Lower leg skin (tissue), 4 donors: ENCODE results near the gene PIP4K2A. TPM values are rescaled to one million over a fixed set of nuclear protein-coding genes. Genes with fewer than 3 reads are reported as not detected.

Source experiments
- DNase-seq, 2 donors: peaks; one replicate each; pipeline ENCODE4 v3.0.0-alpha.2; 2019; ENCODE audit warnings: low spot score in 2 of 2
- H3K4me3 ChIP-seq: fragments of 200-600 bp; sonication (generic); 2 replicates; pipeline ENCODE4 v1.5.1; 2017; ENCODE audit warnings: mild to moderate bottlenecking, low read depth; ENCODE audit not compliant: poor library complexity, severe bottlenecking
- POLR2A ChIP-seq, 2 donors: fragments of 450-650 bp; IDR thresholded peaks; one replicate each; pipeline ENCODE4 v1.6.1; 2016 to 2017; ENCODE audit warnings: antibody characterized with exemption in 2 of 2, mild to moderate bottlenecking in 1 of 2, moderate library complexity in 1 of 2
- WGBS, 2 donors: methylation state at CpG; one replicate each; pipeline ENCODE4 v1.1.5; 2018; 5-methylcytosine and 5-hydroxymethylcytosine counted together
- intact Hi-C: fragments of 100-400 bp; cut with DNase I; formaldehyde crosslinking; loops from one replicate; pipeline ENCODE4 v1.15.0; 2023; ENCODE audit warnings: low total_unique reads
- total RNA-seq, 4 donors: library from RNA; depleted of rRNA; stranded (reverse); fragments of >200 nt; gene quantifications; one replicate each; pipeline ENCODE4 v1.1.0, GENCODE V29; 2016
- TF ChIP-seq, protein P1 (sequence below), 3 donors: fragments of 450-650 bp; IDR thresholded peaks; one replicate each; pipeline ENCODE4 v1.5.1; 2016; ENCODE audit warnings: antibody characterized with exemption in 3 of 3, mild to moderate bottlenecking in 3 of 3, moderate library complexity in 2 of 3

The PIP4K2A gene
- total RNA-seq, 4 donors from 2014 or later: 2.3 to 12.4 (median 6.6) TPM

DNA sequence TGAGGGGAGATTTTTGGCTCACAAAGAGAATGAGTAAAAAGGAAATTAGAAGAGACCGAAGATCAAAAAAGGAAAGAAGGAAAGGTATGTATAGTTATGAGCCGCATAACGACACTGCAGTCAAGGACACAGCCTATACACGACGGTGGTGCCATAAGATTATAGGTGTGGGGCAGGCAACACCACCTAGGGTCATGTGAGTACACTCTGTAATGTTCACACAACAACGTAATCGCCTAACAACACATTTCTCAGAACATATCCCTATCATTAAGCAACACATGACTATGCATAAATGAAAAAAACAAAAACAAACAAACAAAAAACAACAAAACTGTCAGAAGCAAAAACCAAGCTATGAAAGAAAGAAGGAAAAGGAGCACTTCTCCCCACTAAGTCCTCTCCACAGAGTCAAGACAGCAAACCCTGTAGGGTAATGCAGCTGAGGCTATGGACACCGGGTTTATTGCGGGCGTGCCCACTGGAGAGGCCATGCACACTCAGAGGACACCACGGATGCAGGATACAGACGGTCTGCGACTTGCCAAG, 45.1 kb downstream of the PIP4K2A start:
- no peak overlapping the region for H3K4me3 ChIP-seq
- no peak for DNase-seq
- TF ChIP-seq POLR2A (IDR thresholded peaks at IDR 0.05): no peak
- TF ChIP-seq, protein P1, sequence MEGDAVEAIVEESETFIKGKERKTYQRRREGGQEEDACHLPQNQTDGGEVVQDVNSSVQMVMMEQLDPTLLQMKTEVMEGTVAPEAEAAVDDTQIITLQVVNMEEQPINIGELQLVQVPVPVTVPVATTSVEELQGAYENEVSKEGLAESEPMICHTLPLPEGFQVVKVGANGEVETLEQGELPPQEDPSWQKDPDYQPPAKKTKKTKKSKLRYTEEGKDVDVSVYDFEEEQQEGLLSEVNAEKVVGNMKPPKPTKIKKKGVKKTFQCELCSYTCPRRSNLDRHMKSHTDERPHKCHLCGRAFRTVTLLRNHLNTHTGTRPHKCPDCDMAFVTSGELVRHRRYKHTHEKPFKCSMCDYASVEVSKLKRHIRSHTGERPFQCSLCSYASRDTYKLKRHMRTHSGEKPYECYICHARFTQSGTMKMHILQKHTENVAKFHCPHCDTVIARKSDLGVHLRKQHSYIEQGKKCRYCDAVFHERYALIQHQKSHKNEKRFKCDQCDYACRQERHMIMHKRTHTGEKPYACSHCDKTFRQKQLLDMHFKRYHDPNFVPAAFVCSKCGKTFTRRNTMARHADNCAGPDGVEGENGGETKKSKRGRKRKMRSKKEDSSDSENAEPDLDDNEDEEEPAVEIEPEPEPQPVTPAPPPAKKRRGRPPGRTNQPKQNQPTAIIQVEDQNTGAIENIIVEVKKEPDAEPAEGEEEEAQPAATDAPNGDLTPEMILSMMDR (IDR thresholded peaks at IDR 0.05): no peak
- 86 to 92% methylated on average over 13 of the region's 13 CpGs for WGBS, 2 donors
- intact Hi-C loops: no loop called here

DNA sequence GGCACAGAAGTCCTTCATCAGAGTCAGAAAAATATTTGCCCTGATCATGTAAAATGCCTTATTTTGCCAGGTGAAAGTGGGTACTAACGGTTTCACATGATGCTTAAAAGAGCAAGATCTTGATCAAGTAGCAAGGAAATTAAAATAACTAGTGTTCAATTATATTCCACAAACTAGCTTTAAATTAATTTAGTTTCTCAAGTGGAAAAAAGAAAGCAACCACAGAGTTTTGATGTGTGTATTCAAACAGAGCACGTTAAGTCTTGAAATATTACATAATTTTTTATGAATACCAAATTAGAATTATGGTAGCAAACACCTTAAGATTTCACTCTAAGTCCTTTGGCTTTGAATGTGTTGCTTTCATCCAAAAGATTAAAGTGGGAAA, 47.3 kb downstream of the PIP4K2A start:
- TF ChIP-seq, protein P1 (IDR thresholded peaks at IDR 0.05): no peak
- no peak for TF ChIP-seq POLR2A (IDR thresholded peaks at IDR 0.05)
- 69 to 71% methylated on average over 2 of the region's 2 CpGs for WGBS, 2 donors
- H3K4me3 ChIP-seq: no peak overlapping the region
- intact Hi-C loops: no loop called here
- DNase-seq: no peak

DNA sequence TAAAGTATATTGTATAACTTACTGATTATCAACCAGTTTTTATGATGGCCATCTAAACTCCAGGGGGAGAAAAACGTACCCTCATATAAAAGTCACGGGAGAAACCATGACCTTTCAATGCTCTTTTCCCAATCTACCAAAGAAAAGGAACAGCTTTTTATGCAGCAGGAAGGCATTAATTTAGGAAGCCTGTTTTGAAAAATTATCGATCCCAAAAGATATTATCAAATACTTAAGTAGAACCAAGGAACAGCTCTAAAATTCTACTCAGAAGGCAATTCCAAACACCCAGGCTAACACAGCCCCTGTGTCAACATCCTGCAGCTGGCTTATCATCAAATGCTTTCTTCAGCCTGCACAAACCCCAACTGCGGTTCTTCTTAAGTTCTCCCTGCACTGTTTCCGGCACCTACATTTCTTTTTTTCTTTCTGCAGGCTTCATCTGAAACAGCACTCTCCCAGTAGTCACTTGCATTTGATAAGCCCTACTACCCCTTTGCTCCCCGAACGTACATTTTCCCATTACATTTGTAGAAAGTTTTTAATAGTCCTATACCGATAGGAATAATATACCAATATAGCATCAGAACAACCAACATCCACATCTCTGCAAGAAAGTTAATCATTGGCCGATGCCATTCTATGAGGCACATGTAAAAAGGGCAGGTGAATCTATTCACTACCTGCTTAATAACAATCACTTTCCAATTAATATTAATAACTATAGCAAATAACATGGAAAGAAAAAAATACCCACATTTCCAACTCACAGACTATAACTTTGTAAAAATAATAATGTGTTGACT, 47.9 kb downstream of the PIP4K2A start:
- H3K4me3 ChIP-seq: no peak overlapping the region
- no peak for TF ChIP-seq POLR2A (IDR thresholded peaks at IDR 0.05)
- TF ChIP-seq, protein P1 (IDR thresholded peaks at IDR 0.05): no peak
- DNase-seq: no peak
- intact Hi-C loops: no loop called here
- 74 to 75% methylated on average over 9 of the region's 9 CpGs for WGBS, 2 donors

DNA sequence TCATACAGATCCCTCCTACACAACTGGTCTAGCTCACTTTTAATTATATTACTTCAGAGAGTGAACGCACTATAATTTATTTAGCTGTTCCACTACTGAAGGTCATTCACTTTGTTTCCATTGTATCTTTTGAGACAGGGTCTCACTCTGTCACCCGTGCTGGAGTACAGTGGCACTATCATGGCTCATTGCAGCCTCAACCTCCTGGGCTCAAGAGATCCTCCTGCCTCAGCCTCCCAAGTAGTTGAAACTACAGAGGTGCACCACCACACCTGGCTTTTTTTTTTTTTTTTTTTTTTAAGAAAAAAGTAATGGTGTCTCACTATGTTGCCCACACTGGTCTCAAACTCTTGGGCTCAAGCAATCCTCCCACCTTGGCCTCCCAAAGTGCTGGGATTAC, 49.0 kb downstream of the PIP4K2A start:
- TF ChIP-seq, protein P1 (IDR thresholded peaks at IDR 0.05): no peak
- no peak for TF ChIP-seq POLR2A (IDR thresholded peaks at IDR 0.05)
- no peak for DNase-seq
- 92 to 96% methylated on average over 2 of the region's 2 CpGs for WGBS, 2 donors
- intact Hi-C loops: no loop called here
- no peak overlapping the region for H3K4me3 ChIP-seq

DNA sequence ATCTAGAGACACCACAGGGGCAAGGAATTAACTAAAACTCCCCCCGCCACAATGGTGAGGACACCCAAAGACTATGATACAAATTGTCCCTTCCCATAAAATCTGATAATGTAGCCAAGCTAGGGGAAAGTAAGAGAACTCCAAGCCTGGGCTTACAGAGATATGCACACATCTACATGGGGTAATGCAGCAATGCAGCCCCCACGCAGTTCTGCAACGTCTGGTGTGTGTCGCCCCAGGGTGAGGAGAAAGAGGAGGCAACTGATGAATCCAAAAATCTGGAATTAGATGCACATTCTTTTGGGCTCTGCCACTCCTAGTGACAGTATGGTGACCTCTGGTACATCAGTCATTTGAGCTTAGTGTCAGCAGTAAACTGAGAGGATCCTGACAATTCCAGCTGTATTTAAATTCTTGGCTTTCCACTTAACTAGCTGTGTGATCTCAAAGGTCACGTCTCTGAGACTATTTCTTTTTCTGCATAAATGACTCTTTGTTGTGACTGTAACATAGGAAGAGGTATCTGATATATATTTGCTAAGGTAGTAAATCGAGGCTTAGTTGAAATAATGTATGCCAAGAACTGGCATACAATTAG, 51.5 kb downstream of the PIP4K2A start:
- intact Hi-C loops: no loop called here
- no peak overlapping the region for H3K4me3 ChIP-seq
- DNase-seq: no peak
- TF ChIP-seq, protein P1 (IDR thresholded peaks at IDR 0.05): no peak
- no peak for TF ChIP-seq POLR2A (IDR thresholded peaks at IDR 0.05)
- 79 to 80% methylated on average over 6 of the region's 6 CpGs for WGBS, 2 donors
